Spleen (tissue), 11 donors: ENCODE data around the gene SLC7A8. TPM values are rescaled to one million over a fixed set of nuclear protein-coding genes. Genes with fewer than 3 reads are reported as not detected.

ENCODE experiments used
- DNase-seq: peaks from one replicate; pipeline ENCODE4 v3.0.0-alpha.2; 2020
- H3K27ac ChIP-seq, 8 donors: fragments of 200-600 bp; sonication (generic) in 7 of 8; 1 replicate in 4 of 8; 2 replicates in 4 of 8; pipeline versions ENCODE4 v1.5.0 to v1.8.0; 2016 to 2021; ENCODE audit warnings: inconsistent platforms in 4 of 8, mild to moderate bottlenecking in 4 of 8, moderate library complexity in 1 of 8
- H3K27me3 ChIP-seq, 7 donors: fragments of 200-600 bp; sonication (generic) in 6 of 7; replicated peaks in 1 of 7; 1 replicate in 4 of 7; 2 replicates in 3 of 7; pipeline versions ENCODE4 v1.5.0 to v1.8.0; 2016 to 2021; ENCODE audit warnings: inconsistent platforms in 3 of 7, mild to moderate bottlenecking in 1 of 7
- H3K36me3 ChIP-seq, 6 donors: fragments of 200-600 bp; sonication (generic) in 5 of 6; 1 replicate in 4 of 6; 2 replicates in 2 of 6; pipeline versions ENCODE4 v1.5.0 to v1.8.0; 2016 to 2021; ENCODE audit warnings: inconsistent platforms in 2 of 6
- H3K4me1 ChIP-seq, 6 donors: fragments of 200-600 bp; sonication (generic) in 5 of 6; 1 replicate in 3 of 6; 2 replicates in 3 of 6; pipeline versions ENCODE4 v1.5.0 to v1.8.0; 2016 to 2021; ENCODE audit warnings: inconsistent platforms in 3 of 6
- H3K4me3 ChIP-seq, 8 donors: fragments of 200-600 bp; sonication (generic) in 7 of 8; 1 replicate in 4 of 8; 2 replicates in 4 of 8; pipeline versions ENCODE4 v1.5.0 to v1.8.0; 2016 to 2021; ENCODE audit warnings: inconsistent platforms in 4 of 8, mild to moderate bottlenecking in 4 of 8, moderate library complexity in 2 of 8
- H3K9me3 ChIP-seq, 8 donors: fragments of 200-600 bp; sonication (generic) in 7 of 8; 1 replicate in 4 of 8; 2 replicates in 4 of 8; pipeline versions ENCODE4 v1.5.0 to v1.8.0; 2016 to 2021; ENCODE audit warnings: inconsistent platforms in 4 of 8
- POLR2A ChIP-seq, 3 donors: fragments of 450-650 bp; IDR thresholded peaks; one replicate each; pipeline ENCODE4 v1.5.1; 2017; ENCODE audit warnings: antibody characterized with exemption in 3 of 3, mild to moderate bottlenecking in 1 of 3
- POLR2AphosphoS5 ChIP-seq, 3 donors: sonication (generic); formaldehyde crosslinking; IDR thresholded peaks; one replicate each; pipeline ENCODE4 v1.5.1; 2017; ENCODE audit warnings: antibody characterized with exemption in 3 of 3
- WGBS, 5 donors: extraction: QIAGEN DNeasy Blood & Tissue Kit in 3 of 5; methylation state at CpG; one replicate each; pipeline versions ENCODE4 v1.1.5 to v1.1.7; 2013 to 2018; 5-methylcytosine and 5-hydroxymethylcytosine counted together
- intact Hi-C: fragments of 100-400 bp; cut with DNase I; formaldehyde crosslinking; loops from one replicate; pipeline ENCODE4 v1.15.0; 2023; ENCODE audit warnings: low total_unique reads
- polyA plus RNA-seq, 3 donors: library from polyadenylated mRNA; stranded (reverse); fragments of 200-250 nt; gene quantifications; one replicate each; pipeline ENCODE4 v1.2.1, GENCODE V29; 2013
- total RNA-seq, 7 donors: library from RNA; depleted of rRNA in 3 of 7; stranded (reverse); fragments of >200 nt in 3 of 7; fragmentation: NEBNext Ultra II Directional in 4 of 7; extraction: Animal tissue kit (Norgen Biotek cat#: 25700) in 4 of 7; gene quantifications; one replicate each; pipeline versions ENCODE4 v1.1.0 to v1.2.1, GENCODE V29; 2016 to 2021
- TF ChIP-seq, protein P1 (sequence below), 11 experiments: fragments of 200-600 bp in 7 of 11; fragments of 450-650 bp in 4 of 11; sonication (generic) in 4 of 11; IDR thresholded peaks in 8 of 11; conservative IDR thresholded peaks in 3 of 11; 1 replicate in 7 of 11; 2 replicates in 4 of 11; pipeline versions ENCODE4 v1.4.0 to v1.8.0; 2016 to 2021; ENCODE audit warnings: antibody characterized with exemption in 11 of 11, inconsistent platforms in 4 of 11, mild to moderate bottlenecking in 1 of 11
- donor health status: healthy with polysubstance abuse.
- donor health status: DM: no; HTN: no; CAD: no; lungs with moderate emphysema.
- donor health status: DM: no; HTN: no; CAD: no.
- donor health status: Bipolar disorder and iron deficiency.
- donor health status: healthy.
- donor health status: DM: no; HTN: no; CAD: no.
- donor health status: DM: yes; HTN: yes; CAD: no.

Gene SLC7A8
- total and polyA plus RNA-seq, 10 donors: 3.5 to 106 (median 36.7) TPM

DNA sequence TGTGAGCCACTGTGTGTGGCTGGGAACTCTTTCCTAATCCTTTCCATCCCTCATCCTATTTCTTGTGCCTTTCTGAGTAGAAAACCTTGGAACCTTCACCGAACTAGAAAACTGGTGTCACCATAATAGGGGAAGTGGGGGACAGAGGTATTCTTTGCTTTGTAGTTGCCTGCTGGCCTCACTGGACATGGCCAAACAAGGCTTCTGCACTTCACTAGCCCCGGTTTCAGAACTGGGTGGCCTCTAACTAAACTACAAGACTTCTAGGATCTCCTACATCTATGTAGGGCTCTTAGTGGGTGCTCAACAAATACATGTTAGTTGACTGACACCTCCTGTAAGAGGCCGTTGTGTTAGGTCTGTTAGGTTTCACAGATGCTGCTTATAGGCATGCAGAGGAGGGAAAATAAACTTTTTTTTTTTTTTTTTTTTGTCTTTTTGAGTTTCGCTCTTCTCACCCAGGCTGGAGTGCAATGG is 78.1 kb downstream of the SLC7A8 start:
- intact Hi-C loops: no loop called here
- Histone ChIP-seq H3K4me3 (no peak overlapping the region), H3K27ac (peak overlapping the region in 1 of 8 donors; percentile 48), H3K4me1 (peaks cover 0 to 20% (median 8%) of the 10 kb centered on the region in 6 donors), H3K36me3 (peaks cover 0 to 1% (median 0%) of the 10 kb centered on the region in 6 donors), H3K9me3 (no peaks in the 10 kb centered on the region), H3K27me3 (no peaks in the 10 kb centered on the region)
- TF ChIP-seq, protein P1, sequence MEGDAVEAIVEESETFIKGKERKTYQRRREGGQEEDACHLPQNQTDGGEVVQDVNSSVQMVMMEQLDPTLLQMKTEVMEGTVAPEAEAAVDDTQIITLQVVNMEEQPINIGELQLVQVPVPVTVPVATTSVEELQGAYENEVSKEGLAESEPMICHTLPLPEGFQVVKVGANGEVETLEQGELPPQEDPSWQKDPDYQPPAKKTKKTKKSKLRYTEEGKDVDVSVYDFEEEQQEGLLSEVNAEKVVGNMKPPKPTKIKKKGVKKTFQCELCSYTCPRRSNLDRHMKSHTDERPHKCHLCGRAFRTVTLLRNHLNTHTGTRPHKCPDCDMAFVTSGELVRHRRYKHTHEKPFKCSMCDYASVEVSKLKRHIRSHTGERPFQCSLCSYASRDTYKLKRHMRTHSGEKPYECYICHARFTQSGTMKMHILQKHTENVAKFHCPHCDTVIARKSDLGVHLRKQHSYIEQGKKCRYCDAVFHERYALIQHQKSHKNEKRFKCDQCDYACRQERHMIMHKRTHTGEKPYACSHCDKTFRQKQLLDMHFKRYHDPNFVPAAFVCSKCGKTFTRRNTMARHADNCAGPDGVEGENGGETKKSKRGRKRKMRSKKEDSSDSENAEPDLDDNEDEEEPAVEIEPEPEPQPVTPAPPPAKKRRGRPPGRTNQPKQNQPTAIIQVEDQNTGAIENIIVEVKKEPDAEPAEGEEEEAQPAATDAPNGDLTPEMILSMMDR (IDR thresholded peaks at IDR 0.05 in 8 of 11, conservative IDR thresholded peaks at IDR 0.05 in 3 of 11): no peak
- TF ChIP-seq POLR2A (IDR thresholded peaks at IDR 0.05) (no peak), POLR2AphosphoS5 (IDR thresholded peaks at IDR 0.05) (no peak)
- no peak for DNase-seq
- 81 to 97% (median 84%) methylated on average over 4 of the region's 4 CpGs for WGBS, 5 donors

DNA sequence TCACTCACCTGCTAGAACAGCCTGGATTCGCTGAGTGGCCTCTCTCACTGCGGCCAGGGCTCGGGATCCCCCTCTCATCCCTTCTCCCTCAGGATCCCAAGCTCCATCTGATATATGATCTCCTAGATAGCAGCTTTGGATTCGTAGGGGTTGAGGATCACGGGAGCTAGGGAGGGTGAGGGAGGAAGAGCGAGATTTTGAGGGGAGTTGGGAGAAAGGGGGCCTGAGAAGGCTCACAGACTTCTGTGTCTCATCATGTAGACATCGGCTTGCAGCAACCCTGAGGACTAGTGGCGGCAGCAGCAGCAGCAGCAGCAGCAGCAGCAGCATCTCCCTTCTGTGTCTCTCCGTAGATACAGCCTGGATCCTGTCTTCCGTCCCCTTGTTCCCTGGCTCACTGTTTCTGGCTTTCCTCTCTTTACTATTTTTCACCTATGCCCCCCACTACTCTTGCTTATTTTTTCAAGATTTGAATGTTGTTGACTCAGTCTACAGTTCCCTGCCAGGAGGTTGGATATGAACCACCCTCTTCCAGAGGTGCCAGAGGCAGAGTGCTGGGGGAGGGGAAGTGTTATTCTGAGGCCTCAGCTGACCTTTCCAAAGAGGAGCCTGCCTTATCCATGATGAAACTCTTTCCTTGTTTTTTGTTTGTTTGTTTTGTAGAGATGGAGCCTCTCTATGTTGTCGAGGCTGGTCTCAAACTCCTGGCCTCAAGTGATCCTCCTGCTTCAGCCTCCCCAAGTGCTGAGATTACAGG is 78.7 kb downstream of the SLC7A8 start, which contains the start of gene CIROP:
Gene CIROP (minus strand): TSS at position 399 of the 757 bp plus-strand sequence. CDS start 69 bp downstream, at position 330.
- Histone ChIP-seq H3K9me3 (no peaks in the 10 kb centered on the region), H3K27ac (peak within 1 kb of the TSS in 2 of 8 donors; percentile 30 to 48), H3K36me3 (peaks cover 0 to 7% (median 0%) of the 10 kb centered on the region in 6 donors), H3K4me3 (no peak within 1 kb of the TSS), H3K4me1 (peaks cover 0 to 20% (median 8%) of the 10 kb centered on the region in 6 donors), H3K27me3 (no peaks in the 10 kb centered on the region)
- peak; percentile 23 for DNase-seq
- WGBS, 5 donors: 79 to 89% (median 87%) methylated on average over 11 of the region's 11 CpGs
- TF ChIP-seq POLR2AphosphoS5 (IDR thresholded peaks at IDR 0.05) (no peak), POLR2A (IDR thresholded peaks at IDR 0.05) (no peak)
- TF ChIP-seq, protein P1 (IDR thresholded peaks at IDR 0.05 in 8 of 11, conservative IDR thresholded peaks at IDR 0.05 in 3 of 11): no peak
- intact Hi-C loops: no loop called here

DNA sequence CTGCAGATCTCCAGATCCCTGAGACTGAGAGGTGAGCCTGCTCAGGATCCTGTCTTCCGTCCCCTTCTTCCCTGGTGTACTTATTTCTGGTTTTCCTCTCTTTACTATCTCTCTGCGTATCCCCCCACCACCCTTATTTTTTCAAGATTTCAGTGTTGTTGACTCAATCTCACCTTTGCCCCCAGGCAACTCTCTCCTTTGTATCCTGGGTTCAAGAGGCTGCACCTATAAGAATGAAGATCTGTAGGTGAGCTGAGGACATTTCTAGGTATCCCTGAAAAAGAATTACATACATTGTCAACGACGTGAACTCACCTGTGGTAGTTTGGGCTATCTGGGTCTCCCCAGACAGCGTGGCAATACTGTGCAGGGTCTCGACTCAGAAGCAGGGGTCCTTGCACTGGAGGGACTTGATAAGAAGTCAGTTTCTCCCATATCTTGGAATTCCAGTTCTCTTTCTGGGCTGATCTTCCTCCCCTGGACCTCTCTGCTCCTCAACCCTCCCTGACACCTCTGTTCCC is 79.3 kb downstream of the SLC7A8 start:
- H3K4me3 ChIP-seq: no peak overlapping the region
- TF ChIP-seq POLR2A (IDR thresholded peaks at IDR 0.05) (no peak), POLR2AphosphoS5 (IDR thresholded peaks at IDR 0.05) (no peak)
- TF ChIP-seq, protein P1 (IDR thresholded peaks at IDR 0.05 in 8 of 11, conservative IDR thresholded peaks at IDR 0.05 in 3 of 11): no peak
- H3K27me3 ChIP-seq: no peaks in the 10 kb centered on the region
- peaks cover 0 to 24% (median 8%) of the 10 kb centered on the region in 6 donors for H3K4me1 ChIP-seq
- intact Hi-C loops: no loop called here
- 86 to 96% (median 94%) methylated on average over 6 of the region's 6 CpGs for WGBS, 5 donors
- no peaks in the 10 kb centered on the region for H3K9me3 ChIP-seq
- H3K27ac ChIP-seq: no peak overlapping the region
- no peak for DNase-seq
- peaks cover 0 to 14% (median 2%) of the 10 kb centered on the region in 6 donors for H3K36me3 ChIP-seq

DNA sequence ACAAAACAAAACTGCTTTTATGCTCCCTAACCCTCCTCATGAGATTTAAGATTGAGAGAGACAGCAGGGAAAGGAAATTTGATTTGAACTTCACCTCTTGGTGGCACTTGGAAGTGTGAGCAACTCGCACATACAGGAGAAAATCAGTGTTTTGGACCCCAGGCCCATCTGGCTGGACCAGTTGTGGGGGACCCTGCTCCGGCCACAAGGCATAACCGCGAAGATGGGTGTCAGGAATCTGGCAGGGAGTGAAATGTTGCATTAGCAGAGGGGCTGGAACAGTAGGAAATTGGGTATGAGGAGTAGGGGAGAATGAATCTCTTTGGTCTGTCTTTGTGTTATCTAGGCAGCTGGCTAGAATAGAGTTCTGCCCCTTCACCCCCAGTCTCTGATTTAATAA is 79.9 kb downstream of the SLC7A8 start:
- Histone ChIP-seq H3K36me3 (peaks cover 0 to 19% (median 7%) of the 10 kb centered on the region in 6 donors), H3K27me3 (no peaks in the 10 kb centered on the region), H3K9me3 (no peaks in the 10 kb centered on the region), H3K27ac (no peak overlapping the region), H3K4me3 (no peak overlapping the region), H3K4me1 (peaks cover 0 to 29% (median 8%) of the 10 kb centered on the region in 6 donors)
- TF ChIP-seq POLR2AphosphoS5 (IDR thresholded peaks at IDR 0.05) (no peak), POLR2A (IDR thresholded peaks at IDR 0.05) (no peak)
- TF ChIP-seq, protein P1 (IDR thresholded peaks at IDR 0.05 in 8 of 11, conservative IDR thresholded peaks at IDR 0.05 in 3 of 11): no peak
- WGBS, 5 donors: 84 to 91% (median 88%) methylated on average over 4 of the region's 4 CpGs
- intact Hi-C loops: no loop called here
- peak; percentile 22 for DNase-seq
